Measurements from ENCODE around the gene STXBP2.

GRCh38 chr19:7665076-7665475, 28.2 kb downstream of the STXBP2 start:
- TF ChIP-seq POLR2A (IDR thresholded peaks at IDR 0.05) (no peak), CTCF (IDR thresholded peaks at IDR 0.05) (no peak), EP300 (IDR thresholded peaks at IDR 0.05) (no peak)
